Left renal pelvis (tissue), 4 donors: ENCODE results near the gene ACSM6. TPM values are rescaled to one million over a fixed set of nuclear protein-coding genes. Genes with fewer than 3 reads are reported as not detected.

Experiments
- DNase-seq, 4 donors: peaks; one replicate each; pipeline ENCODE4 v3.0.0-alpha.2; 2013; ENCODE audit warnings: low read depth in 4 of 4, low spot score in 3 of 4
- polyA plus RNA-seq, 4 donors: library from polyadenylated mRNA; unstranded; fragments of 120-200 nt; gene quantifications; one replicate each; pipeline ENCODE4 v1.2.1, GENCODE V29; 2013; ENCODE audit not compliant: insufficient read length in 4 of 4

Gene ACSM6
- polyA plus RNA-seq, 4 donors = 0.16 to 0.50 (median 0.20) TPM

GRCh38 chr10:95266674-95267095, 72.6 kb downstream of the ACSM6 start:
- no peak for DNase-seq

DNA sequence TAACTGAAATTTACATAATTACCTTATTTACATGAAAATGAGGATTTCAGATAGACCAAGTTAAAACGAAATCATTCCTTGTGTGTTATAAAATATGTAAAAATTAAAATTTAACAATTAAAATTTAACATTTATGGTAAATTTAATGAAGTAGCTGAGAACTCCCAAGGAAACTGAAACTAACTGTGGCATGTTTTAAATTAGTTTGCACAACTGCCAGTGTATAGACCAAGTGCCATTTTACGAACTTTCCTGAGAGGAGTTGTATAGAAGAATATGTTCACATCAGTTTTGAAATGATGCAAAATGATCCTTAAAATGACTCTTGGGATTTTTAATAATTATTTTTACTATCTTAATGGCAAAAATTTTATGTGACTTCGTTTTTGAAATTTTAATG, 73.2 kb downstream of the ACSM6 start:
- no peak for DNase-seq

- DNase-seq = no peak
Observed at GRCh38 chr10:95268438-95268837, 74.4 kb downstream of the ACSM6 start.

- DNase-seq = no peak
Observed at GRCh38 chr10:95273393-95274312, 79.6 kb downstream of the ACSM6 start.

DNA sequence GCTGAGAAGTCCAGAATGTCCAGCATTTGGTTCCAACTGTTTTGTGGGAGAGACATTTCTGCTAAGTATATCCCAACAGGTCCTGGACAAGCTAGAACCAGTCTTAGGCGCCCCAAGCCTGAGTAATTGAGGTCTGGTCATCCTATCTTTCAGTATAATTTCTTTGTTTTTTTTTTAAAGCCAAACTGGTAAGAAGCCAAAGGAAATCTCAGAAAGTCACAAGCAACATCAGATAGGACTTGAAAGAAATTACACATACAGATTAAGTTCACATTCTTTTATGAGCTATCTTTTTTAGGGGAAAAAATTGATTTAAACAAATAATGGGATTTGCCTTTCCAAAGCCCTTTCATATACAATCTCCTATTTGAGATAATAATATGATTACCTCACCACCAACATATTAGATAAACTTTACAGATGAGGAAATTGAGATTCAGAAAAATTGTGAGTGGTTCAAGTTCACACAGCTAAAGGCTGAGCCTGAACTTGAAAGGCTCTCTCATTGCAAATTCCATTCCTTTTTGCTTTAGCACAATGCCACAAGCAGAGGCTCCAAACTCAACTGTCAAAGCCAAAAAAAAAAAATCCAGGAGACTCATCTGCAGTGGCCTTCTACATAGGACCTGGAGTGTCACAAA, 81.8 kb downstream of the ACSM6 start:
- DNase-seq = no peak

- DNase-seq = no peak
Observed at GRCh38 chr10:95276367-95277200, 82.5 kb downstream of the ACSM6 start.

- no peak for DNase-seq
Observed at GRCh38 chr10:95277201-95277570, 83.1 kb downstream of the ACSM6 start.

GRCh38 chr10:95277614-95278013, 83.6 kb downstream of the ACSM6 start:
- DNase-seq = no peak

Other genes with a start within 250 kb of the ACSM6 start
- gene CYP2C8, start 124.7 kb upstream of the ACSM6 start, polyA plus RNA-seq = 1 to 10 TPM; 1.7 to 5.4 (median 3.6) TPM
- 10 to 100 TPM; 31.4 to 81.8 (median 76.3) TPM for gene PDLIM1, start 96.8 kb downstream of the ACSM6 start, polyA plus RNA-seq